Liver (tissue), 10 donors: ENCODE measurements around the gene CUL4A. TPM values are rescaled to one million over a fixed set of nuclear protein-coding genes. Genes with fewer than 3 reads are reported as not detected.

Source experiments
- DNase-seq: peaks from one replicate; pipeline ENCODE4 v3.0.0-alpha.2; 2017; ENCODE audit warnings: low spot score
- H3K27ac ChIP-seq, 2 donors: one replicate each; pipeline ENCODE4 v1.7.0; 2013; ENCODE audit warnings: inconsistent platforms in 2 of 2, low read length in 2 of 2, control low read depth in 1 of 2, low read depth in 1 of 2, mild to moderate bottlenecking in 1 of 2
- H3K27me3 ChIP-seq, 4 donors: one replicate each; pipeline versions ENCODE4 v1.6.1 to v1.7.0; 2013; ENCODE audit warnings: low read length in 3 of 4, inconsistent platforms in 1 of 4, mild to moderate bottlenecking in 1 of 4, moderate library complexity in 1 of 4; ENCODE audit not compliant: control insufficient read depth in 4 of 4, insufficient read depth in 4 of 4
- H3K36me3 ChIP-seq, 4 donors: one replicate each; pipeline versions ENCODE4 v1.6.1 to v1.7.0; 2013; ENCODE audit warnings: low read length in 3 of 4, mild to moderate bottlenecking in 3 of 4, low read depth in 1 of 4, moderate library complexity in 1 of 4; ENCODE audit not compliant: control insufficient read depth in 4 of 4, insufficient read depth in 3 of 4
- H3K4me1 ChIP-seq, 4 donors: one replicate each; pipeline versions ENCODE4 v1.6.1 to v1.7.0; 2013; ENCODE audit warnings: low read length in 3 of 4, mild to moderate bottlenecking in 3 of 4, moderate library complexity in 1 of 4; ENCODE audit not compliant: control insufficient read depth in 4 of 4, insufficient read depth in 4 of 4
- H3K4me3 ChIP-seq, 3 donors: one replicate each; pipeline versions ENCODE4 v1.6.1 to v1.7.0; 2013; ENCODE audit warnings: low read length in 3 of 3, control low read depth in 1 of 3, low read depth in 1 of 3, mild to moderate bottlenecking in 1 of 3
- H3K9ac ChIP-seq, 2 donors: one replicate each; pipeline ENCODE4 v1.7.0; 2013; ENCODE audit warnings: low read length in 2 of 2, mild to moderate bottlenecking in 2 of 2, moderate library complexity in 2 of 2, control low read depth in 1 of 2, low read depth in 1 of 2
- H3K9me3 ChIP-seq, 4 donors: one replicate each; pipeline versions ENCODE4 v1.6.1 to v1.7.0; 2013; ENCODE audit warnings: low read length in 3 of 4; ENCODE audit not compliant: control insufficient read depth in 4 of 4
- ATF3 ChIP-seq: IDR thresholded peaks from 2 replicates; pipeline ENCODE4 v1.6.1; 2016; ENCODE audit warnings: antibody characterized with exemption
- EGR1 ChIP-seq, 2 donors: IDR thresholded peaks; 2 replicates each; pipeline ENCODE4 v1.6.1; 2016 to 2018; ENCODE audit warnings: antibody characterized with exemption in 2 of 2, low read depth in 2 of 2
- FOXA1 ChIP-seq: IDR thresholded peaks from 2 replicates; pipeline ENCODE4 v1.6.1; 2016; ENCODE audit warnings: antibody characterized with exemption
- FOXA2 ChIP-seq: IDR thresholded peaks from 2 replicates; pipeline ENCODE4 v1.6.1; 2016; ENCODE audit warnings: antibody characterized with exemption
- GABPA ChIP-seq, 2 donors: IDR thresholded peaks in 1 of 2; conservative IDR thresholded peaks in 1 of 2; 2 replicates each; pipeline ENCODE4 v1.6.1; 2016; ENCODE audit warnings: antibody characterized with exemption in 2 of 2, mild to moderate bottlenecking in 1 of 2, moderate library complexity in 1 of 2
- HNF4A ChIP-seq, 2 donors: conservative IDR thresholded peaks; 2 replicates each; pipeline ENCODE4 v1.6.1; 2016; ENCODE audit warnings: antibody characterized with exemption in 2 of 2, mild to moderate bottlenecking in 2 of 2
- HNF4G ChIP-seq: IDR thresholded peaks from 2 replicates; pipeline ENCODE4 v1.6.1; 2016; ENCODE audit warnings: antibody characterized with exemption
- NR2F2 ChIP-seq: IDR thresholded peaks from 2 replicates; pipeline ENCODE4 v1.6.1; 2016; ENCODE audit warnings: antibody characterized with exemption
- RAD21 ChIP-seq, 2 donors: IDR thresholded peaks; 2 replicates each; pipeline ENCODE4 v1.6.1; 2016; ENCODE audit warnings: antibody characterized with exemption in 2 of 2, mild to moderate bottlenecking in 2 of 2
- RXRA ChIP-seq, 2 donors: IDR thresholded peaks; 2 replicates each; pipeline ENCODE4 v1.6.1; 2017 to 2018; ENCODE audit warnings: antibody characterized with exemption in 2 of 2, mild to moderate bottlenecking in 1 of 2
- SP1 ChIP-seq: IDR thresholded peaks from 2 replicates; pipeline ENCODE4 v1.6.1; 2018; ENCODE audit warnings: antibody characterized with exemption, mild to moderate bottlenecking
- TAF1 ChIP-seq: conservative IDR thresholded peaks from 2 replicates; pipeline ENCODE4 v1.6.1; 2016; ENCODE audit warnings: antibody characterized with exemption, mild to moderate bottlenecking
- YY1 ChIP-seq: IDR thresholded peaks from 2 replicates; pipeline ENCODE4 v1.6.1; 2016; ENCODE audit warnings: antibody characterized with exemption, mild to moderate bottlenecking
- ZBTB33 ChIP-seq: IDR thresholded peaks from 2 replicates; pipeline ENCODE4 v1.6.1; 2016; ENCODE audit warnings: antibody characterized with exemption
- WGBS: extraction: QIAGEN DNeasy Blood & Tissue Kit; methylation state at CpG from one replicate; pipeline ENCODE4 v1.1.7; 2013; 5-methylcytosine and 5-hydroxymethylcytosine counted together
- polyA plus RNA-seq, 2 donors: library from polyadenylated mRNA; stranded (reverse) in 1 of 2; unstranded in 1 of 2; fragments of 200-250 nt in 1 of 2; fragments of >200 nt in 1 of 2; fragmentation: Nextera tagmentation in 1 of 2; extraction: Ambion mirVana in 1 of 2; gene quantifications; one replicate each; pipeline versions ENCODE4 v1.2.1 to v1.2.3, GENCODE V29; 2013 to 2015
- small RNA-seq: library from RNA; depleted of rRNA; stranded (forward); fragments of <200 nt; gene quantifications from one replicate; pipeline ENCODE3, GENCODE V24; 2014
- total RNA-seq, 2 donors: library from RNA; depleted of rRNA; stranded (reverse); fragments of >200 nt; gene quantifications; one replicate each; pipeline ENCODE4 v1.2.3, GENCODE V29; 2014
- TF ChIP-seq, protein P1 (sequence below): IDR thresholded peaks from 2 replicates; pipeline ENCODE4 v1.6.1; 2016; ENCODE audit warnings: antibody characterized with exemption, mild to moderate bottlenecking
- TF ChIP-seq, protein P2 (sequence below): IDR thresholded peaks from 2 replicates; pipeline ENCODE4 v1.6.1; 2016; ENCODE audit warnings: antibody characterized with exemption
- TF ChIP-seq, protein P3 (sequence below): fragments of 150-350 bp; IDR thresholded peaks from 2 replicates; pipeline ENCODE4 v1.5.1; 2017; ENCODE audit warnings: improper control_type of control experiment, low read depth, low read length; ENCODE audit not compliant: missing input control
- donor health status: healthy.
- donor health status: healthy.
- donor health status: healthy.
- donor health status: healthy.
- donor health status: healthy.

CUL4A gene
- total and polyA plus RNA-seq, 4 donors, result 19.9 to 89.4 (median 45.9) TPM

- no peaks in the 10 kb centered on the region for H3K27me3 ChIP-seq
- WGBS, result 94% methylated on average over 5 of the region's 5 CpGs
- TF ChIP-seq, protein P1, sequence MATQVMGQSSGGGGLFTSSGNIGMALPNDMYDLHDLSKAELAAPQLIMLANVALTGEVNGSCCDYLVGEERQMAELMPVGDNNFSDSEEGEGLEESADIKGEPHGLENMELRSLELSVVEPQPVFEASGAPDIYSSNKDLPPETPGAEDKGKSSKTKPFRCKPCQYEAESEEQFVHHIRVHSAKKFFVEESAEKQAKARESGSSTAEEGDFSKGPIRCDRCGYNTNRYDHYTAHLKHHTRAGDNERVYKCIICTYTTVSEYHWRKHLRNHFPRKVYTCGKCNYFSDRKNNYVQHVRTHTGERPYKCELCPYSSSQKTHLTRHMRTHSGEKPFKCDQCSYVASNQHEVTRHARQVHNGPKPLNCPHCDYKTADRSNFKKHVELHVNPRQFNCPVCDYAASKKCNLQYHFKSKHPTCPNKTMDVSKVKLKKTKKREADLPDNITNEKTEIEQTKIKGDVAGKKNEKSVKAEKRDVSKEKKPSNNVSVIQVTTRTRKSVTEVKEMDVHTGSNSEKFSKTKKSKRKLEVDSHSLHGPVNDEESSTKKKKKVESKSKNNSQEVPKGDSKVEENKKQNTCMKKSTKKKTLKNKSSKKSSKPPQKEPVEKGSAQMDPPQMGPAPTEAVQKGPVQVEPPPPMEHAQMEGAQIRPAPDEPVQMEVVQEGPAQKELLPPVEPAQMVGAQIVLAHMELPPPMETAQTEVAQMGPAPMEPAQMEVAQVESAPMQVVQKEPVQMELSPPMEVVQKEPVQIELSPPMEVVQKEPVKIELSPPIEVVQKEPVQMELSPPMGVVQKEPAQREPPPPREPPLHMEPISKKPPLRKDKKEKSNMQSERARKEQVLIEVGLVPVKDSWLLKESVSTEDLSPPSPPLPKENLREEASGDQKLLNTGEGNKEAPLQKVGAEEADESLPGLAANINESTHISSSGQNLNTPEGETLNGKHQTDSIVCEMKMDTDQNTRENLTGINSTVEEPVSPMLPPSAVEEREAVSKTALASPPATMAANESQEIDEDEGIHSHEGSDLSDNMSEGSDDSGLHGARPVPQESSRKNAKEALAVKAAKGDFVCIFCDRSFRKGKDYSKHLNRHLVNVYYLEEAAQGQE, result no peak
- TF ChIP-seq RAD21 (IDR thresholded peaks at IDR 0.05) (no peak), SP1 (no peak), RXRA (IDR thresholded peaks at IDR 0.05) (no peak), FOXA2 (no peak), EGR1 (IDR thresholded peaks at IDR 0.05; ENCODE audit: low read depth in 2 of 2) (no peak), ATF3 (no peak), HNF4A (conservative IDR thresholded peaks at IDR 0.05) (no peak), GABPA (IDR thresholded peaks at IDR 0.05 in 1 of 2, conservative IDR thresholded peaks at IDR 0.05 in 1 of 2) (no peak), ZBTB33 (no peak), YY1 (no peak), HNF4G (no peak), TAF1 (no peak), NR2F2 (no peak), FOXA1 (no peak)
- TF ChIP-seq, protein P2, sequence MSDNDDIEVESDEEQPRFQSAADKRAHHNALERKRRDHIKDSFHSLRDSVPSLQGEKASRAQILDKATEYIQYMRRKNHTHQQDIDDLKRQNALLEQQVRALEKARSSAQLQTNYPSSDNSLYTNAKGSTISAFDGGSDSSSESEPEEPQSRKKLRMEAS, result no peak
- TF ChIP-seq, protein P3, sequence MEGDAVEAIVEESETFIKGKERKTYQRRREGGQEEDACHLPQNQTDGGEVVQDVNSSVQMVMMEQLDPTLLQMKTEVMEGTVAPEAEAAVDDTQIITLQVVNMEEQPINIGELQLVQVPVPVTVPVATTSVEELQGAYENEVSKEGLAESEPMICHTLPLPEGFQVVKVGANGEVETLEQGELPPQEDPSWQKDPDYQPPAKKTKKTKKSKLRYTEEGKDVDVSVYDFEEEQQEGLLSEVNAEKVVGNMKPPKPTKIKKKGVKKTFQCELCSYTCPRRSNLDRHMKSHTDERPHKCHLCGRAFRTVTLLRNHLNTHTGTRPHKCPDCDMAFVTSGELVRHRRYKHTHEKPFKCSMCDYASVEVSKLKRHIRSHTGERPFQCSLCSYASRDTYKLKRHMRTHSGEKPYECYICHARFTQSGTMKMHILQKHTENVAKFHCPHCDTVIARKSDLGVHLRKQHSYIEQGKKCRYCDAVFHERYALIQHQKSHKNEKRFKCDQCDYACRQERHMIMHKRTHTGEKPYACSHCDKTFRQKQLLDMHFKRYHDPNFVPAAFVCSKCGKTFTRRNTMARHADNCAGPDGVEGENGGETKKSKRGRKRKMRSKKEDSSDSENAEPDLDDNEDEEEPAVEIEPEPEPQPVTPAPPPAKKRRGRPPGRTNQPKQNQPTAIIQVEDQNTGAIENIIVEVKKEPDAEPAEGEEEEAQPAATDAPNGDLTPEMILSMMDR, result no peak
Measured at GRCh38 chr13:113315992-113316391, 106.6 kb downstream of the CUL4A start.

More at GRCh38 chr13:113315992-113316391, 106.6 kb downstream of the CUL4A start:
- no peak for DNase-seq
- Histone ChIP-seq H3K9ac (no peak overlapping the region), H3K9me3 (no peaks in the 10 kb centered on the region), H3K27ac (no peak overlapping the region), H3K4me3 (no peak overlapping the region), H3K4me1 (no peaks in the 10 kb centered on the region), H3K36me3 (peaks cover 6 to 51% (median 27%) of the 10 kb centered on the region in 4 donors)

Small RNA genes lying within 50 kb of the gene (small RNA-seq; reads per million reads assigned to genes)
- not detected for gene AL137002.1
- not detected for gene MIR8075

Other genes starting within 250 kb of the CUL4A start
- 10 to 100 TPM in 1 of 2 donors, 1 to 10 TPM in 1; 9.1 to 12.8 TPM for gene MCF2L, start 240.4 kb upstream of the CUL4A start, total RNA-seq
- 1 to 10 TPM; 2.9 to 5.1 TPM for gene MCF2L, start 240.4 kb upstream of the CUL4A start, polyA plus RNA-seq
- gene F7, start 103.8 kb upstream of the CUL4A start, total RNA-seq, result 10 to 100 TPM; 52.5 to 80.0 TPM
- 10 to 100 TPM; 46.6 to 92.6 TPM for gene F7, start 103.8 kb upstream of the CUL4A start, polyA plus RNA-seq
- 100 to 1,000 TPM in 1 of 2 donors, 10 to 100 TPM in 1; 85.3 to 110 TPM for gene F10, start 86.8 kb upstream of the CUL4A start, total RNA-seq
- 100 to 1,000 TPM; 124 to 199 TPM for gene F10, start 86.8 kb upstream of the CUL4A start, polyA plus RNA-seq
- gene PROZ, start 51.0 kb upstream of the CUL4A start, total RNA-seq, result 10 to 100 TPM; 10.6 to 36.6 TPM
- 10 to 100 TPM; 23.9 to 40.7 TPM for gene PROZ, start 51.0 kb upstream of the CUL4A start, polyA plus RNA-seq
- 10 to 100 TPM; 30.6 to 39.1 TPM for gene PCID2, start 944 bp upstream of the CUL4A start, total RNA-seq
- 10 to 100 TPM; 13.8 to 14.7 TPM for gene PCID2, start 944 bp upstream of the CUL4A start, polyA plus RNA-seq
- 10 to 100 TPM; 60.0 to 65.8 TPM for gene LAMP1, start 87.6 kb downstream of the CUL4A start, total RNA-seq
- 100 to 1,000 TPM in 1 of 2 donors, 10 to 100 TPM in 1; 24.4 to 160 TPM for gene LAMP1, start 87.6 kb downstream of the CUL4A start, polyA plus RNA-seq
- 10 to 100 TPM; 11.1 to 33.0 TPM for gene GRTP1, start 154.5 kb downstream of the CUL4A start, total RNA-seq
- gene GRTP1, start 154.5 kb downstream of the CUL4A start, polyA plus RNA-seq, result 10 to 100 TPM; 28.6 to 53.6 TPM
- gene ADPRHL1, start 243.9 kb downstream of the CUL4A start, total RNA-seq, result under 1 TPM; 0.28 to 0.67 TPM
- gene ADPRHL1, start 243.9 kb downstream of the CUL4A start, polyA plus RNA-seq, result under 1 TPM; 0.43 to 0.67 TPM